Midbrain (tissue), 1 donor: ENCODE results near the gene TRIP12.
"Not testable (repeated sequence)": the region's sequence is repeated elsewhere in the genome, so short reads cannot be mapped to it uniquely, and the experiment has no call there.

Experiments
- DNase-seq: peaks from one replicate; lab custom pipeline; 2025; lab: John Stamatoyannopoulos, UW

TRIP12 gene

GRCh38 chr2:229921892-229922448 lies at the start of gene TRIP12:
TRIP12 (minus strand) TSS chr2:229922009; CDS start chr2:229880079, 41,930 bp downstream.
- peak; percentile 96 for DNase-seq

DNA sequence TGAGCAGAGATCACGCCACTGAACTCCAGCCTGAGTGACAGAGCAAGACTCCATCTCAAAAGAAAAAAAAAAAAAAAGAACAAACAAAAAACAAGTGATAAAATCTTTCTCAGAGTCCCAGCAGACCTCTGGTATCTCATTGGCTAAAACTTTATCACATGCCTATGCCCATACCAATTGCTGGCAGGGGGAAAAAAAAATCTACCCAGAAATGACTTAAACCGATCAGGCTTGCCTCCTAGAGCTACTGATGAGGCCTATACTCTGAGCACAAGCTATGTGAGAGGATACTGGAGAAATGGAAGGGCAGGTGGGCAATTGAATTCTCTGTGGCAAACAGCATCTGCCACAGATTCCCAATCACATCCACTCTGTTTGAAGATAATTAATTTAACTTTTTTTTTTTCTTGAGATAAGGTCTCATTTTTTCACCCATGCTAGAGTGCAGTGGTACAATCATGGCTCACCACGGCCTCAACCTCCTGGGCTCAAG lies 49.5 kb upstream of the TRIP12 start:
- no peak for DNase-seq

DNA sequence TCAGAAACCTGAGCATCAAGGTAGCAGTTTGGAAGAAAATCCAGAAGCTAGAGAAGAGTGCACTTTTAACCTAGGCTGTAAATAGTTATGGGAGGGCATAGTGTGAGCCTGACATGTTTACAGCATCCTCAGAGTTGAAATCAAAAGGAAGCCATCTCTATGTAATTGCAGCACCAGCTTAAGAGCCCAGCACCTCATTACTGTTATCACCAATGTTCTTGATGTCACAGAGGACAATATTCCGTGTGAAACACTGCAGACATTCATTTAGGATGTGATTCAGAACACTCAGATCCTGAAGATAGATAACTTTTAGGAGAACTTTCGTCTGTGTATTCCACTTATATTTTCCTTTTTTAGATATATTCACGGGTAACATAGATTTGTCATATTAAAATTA lies 48.6 kb upstream of the TRIP12 start:
- no peak for DNase-seq

GRCh38 chr2:229969921-229970320 lies 48.1 kb upstream of the TRIP12 start:
- no peak for DNase-seq

DNA sequence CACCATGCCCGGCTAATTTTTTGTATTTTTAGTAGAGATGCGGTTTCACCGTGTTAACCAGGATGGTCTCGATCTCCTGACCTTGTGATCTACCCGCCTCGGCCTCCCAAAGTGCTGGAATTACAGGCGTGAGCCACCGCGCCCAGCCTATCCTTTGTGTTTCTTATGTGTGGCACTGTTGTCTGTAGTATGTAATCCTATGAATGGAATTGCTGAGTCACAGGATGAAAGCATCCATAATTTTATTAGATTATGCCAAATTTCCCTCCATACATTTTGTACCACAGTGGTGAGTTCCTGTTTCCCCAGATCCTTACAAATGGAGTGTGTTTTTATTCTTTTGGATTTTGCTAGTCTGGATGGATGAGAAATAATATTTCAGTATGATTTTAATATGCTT lies 41.8 kb upstream of the TRIP12 start:
- DNase-seq = not testable (repeated sequence)

GRCh38 chr2:229956491-229956890 lies 34.7 kb upstream of the TRIP12 start:
- no peak for DNase-seq

GRCh38 chr2:229955663-229956062 lies 33.9 kb upstream of the TRIP12 start:
- DNase-seq = no peak

DNA sequence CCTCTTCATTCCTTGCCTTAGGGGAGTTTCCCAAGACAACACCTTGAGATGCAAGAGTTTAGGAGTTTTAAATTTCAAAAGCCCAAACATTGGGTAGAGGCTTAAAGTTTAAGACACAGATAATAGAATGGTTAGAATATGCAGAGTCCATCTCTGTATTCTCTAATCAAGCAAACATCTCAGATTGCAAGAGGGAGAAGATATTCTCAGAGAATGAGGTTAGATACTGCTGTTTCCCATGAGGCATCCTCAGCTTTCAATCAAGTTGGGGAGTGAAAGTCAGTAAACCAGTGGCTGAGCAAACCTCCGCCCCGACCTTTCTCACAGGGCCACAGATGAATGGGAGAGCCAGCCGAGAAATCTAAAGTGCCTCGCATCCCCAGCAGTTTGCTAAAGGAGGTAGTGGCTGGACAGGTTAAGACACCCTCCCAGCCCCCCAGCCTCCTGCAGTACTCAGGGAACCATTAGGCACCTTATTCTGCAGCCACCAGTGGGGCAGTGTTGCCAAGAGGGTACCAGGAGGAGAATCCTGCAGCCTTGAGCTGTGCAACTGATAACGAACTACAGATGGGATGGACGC lies 30.5 kb upstream of the TRIP12 start:
- no peak for DNase-seq

- no peak for DNase-seq
These were observed 25.7 kb upstream of the TRIP12 start for GRCh38 chr2:229947544-229947943.

DNA sequence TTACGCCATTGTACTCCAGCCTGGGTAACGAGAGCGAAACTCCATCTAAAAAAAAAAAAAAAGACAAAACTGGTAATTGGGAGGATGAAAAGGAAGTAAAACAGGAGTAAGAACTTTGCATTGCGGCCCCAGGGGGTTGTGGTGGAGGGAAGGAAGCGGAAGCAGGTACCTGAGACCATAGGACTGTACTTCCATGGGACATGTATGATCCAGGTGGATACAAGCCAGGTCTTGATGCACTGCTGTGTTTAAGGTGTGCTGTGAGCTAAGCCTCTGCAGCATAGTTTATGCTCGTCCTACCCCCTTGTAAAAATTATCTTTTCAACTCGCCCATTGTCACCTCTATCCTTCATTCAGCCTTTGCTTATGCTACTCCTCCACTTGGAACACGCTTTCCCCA lies 24.2 kb upstream of the TRIP12 start:
- DNase-seq = no peak

- DNase-seq = no peak
These were observed 22.1 kb upstream of the TRIP12 start for GRCh38 chr2:229943770-229944449.

DNA sequence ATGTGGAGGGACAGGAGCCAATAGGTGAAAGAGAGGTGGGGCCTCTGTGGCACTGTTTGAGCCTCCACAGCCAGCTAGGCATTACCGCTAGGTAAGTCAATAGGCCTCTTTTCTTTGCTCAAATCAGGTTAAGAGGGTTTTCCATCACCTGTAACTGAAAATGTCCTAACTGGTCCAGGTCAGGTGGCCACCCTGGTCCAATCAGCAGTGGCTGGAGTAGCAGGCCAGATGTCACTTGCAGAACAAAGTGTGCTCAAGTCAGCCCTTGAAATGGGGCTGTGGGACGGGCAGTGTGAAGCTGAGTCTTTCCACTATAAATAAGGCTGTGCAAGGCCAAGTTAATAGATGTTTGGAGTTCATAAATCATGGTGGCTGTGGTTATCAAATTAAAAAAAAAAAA lies 21.4 kb upstream of the TRIP12 start:
- DNase-seq = no peak

DNA sequence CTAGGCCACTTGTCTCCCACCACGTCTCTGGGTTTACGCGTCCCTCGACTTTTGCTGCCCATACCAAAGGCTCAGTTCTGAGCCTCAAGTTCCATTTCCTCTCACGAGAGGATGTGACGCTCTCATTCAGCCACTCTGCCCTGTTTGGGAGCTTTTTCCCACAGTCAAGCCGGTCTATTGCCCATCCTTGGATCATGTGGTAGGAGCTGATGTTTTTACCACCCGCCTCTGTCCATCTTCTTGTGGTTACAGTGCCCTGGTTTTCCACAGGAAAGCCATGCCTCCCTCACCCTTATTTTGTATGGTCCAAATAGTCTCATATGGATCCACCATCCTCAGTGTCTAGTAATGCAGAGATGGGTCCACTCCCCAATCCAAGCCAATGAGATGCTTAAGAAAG lies 20.9 kb upstream of the TRIP12 start:
- no peak for DNase-seq

DNA sequence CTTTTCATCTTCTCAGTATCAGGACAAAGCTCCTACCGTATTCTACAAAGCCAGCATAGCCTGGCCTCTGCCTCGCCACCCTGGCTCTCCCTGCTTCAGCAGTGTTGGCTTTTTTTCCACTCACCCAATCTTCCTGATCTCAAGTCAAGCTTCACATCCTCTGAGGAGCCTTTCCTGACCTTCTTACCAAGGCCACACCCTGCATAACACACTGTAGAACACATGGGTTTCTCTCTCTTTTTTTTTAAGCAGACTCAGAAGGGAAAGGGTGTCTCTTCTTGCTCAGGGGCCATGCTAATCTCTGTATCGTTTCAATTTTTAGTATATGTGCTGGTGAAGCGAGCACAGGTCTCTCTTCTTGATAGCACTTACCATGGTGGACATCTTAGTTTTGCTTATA lies 15.7 kb upstream of the TRIP12 start:
- DNase-seq = no peak

DNA sequence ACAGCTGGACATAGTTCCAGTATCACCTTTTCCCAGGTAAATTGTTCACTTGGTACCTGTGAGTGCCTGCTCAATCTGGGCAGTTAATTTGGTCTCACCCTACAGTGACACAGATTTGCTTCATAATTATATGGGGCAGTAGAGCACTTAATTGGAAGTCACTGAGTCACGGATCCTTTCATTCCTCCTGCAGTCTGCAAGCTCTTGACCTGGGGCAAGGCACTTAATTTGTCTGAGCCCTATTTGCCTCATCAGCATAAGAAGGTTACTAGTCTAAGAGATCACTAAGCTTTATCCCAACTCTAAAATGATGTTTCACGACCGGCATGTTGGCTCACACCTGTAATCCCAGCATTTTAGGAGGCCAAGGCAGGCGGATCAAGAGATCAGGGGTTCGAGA lies 9.4 kb upstream of the TRIP12 start:
- DNase-seq = no peak

GRCh38 chr2:229930656-229931055 lies 8.8 kb upstream of the TRIP12 start:
- no peak for DNase-seq

- no peak for DNase-seq
These were observed 6.1 kb upstream of the TRIP12 start for GRCh38 chr2:229927817-229928321.

GRCh38 chr2:229925201-229925600 lies 3.4 kb upstream of the TRIP12 start:
- no peak for DNase-seq

- DNase-seq = not testable (repeated sequence)
These were observed 2.7 kb upstream of the TRIP12 start for GRCh38 chr2:229924541-229924940.

GRCh38 chr2:229922449-229923386 lies 909 bp upstream of the TRIP12 start, which contains the start of gene FBXO36:
FBXO36 (plus strand) TSS chr2:229922503; CDS start chr2:229922514, 11 bp downstream.
- DNase-seq = no peak

DNA sequence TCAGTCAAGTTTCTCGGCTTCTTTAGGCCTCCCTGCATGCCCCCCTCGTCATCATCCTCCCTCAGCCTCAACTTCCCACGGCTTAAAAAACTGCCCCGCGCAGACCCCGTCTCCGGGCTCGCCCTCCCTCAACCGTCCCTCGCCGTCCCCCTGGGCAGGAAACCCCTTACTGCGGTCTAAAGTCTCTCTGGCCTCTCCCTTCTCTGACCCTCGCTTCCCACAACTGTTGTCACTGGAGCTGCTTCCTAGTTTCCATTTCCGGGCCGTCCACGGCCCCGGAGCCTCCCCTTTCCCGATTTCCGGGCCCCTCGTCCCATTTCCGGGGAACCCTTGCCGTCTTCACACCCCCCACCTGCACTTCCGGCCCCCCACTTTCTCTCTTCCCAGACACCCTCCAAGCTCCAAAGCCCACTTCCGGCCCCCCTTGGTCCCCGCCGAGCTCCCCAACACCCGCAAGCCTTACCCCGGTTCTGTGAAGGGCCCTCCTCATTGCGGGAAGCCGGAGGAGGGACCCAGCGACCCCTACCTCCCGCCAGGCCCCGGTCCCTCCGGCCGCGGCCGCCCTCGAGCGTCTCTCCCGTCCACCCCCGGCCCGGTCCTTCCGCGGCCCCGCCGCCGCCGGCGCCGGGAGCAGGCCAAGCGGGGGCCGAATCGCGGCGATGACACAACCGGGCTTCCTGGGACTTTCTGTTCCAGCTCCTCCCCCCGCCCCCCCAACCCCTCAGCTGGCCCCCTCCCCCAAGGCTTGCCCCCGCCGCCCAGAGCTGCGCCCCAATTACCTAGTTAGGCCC lies 513 bp downstream of the TRIP12 start:
- DNase-seq = peak; percentile 75
